CD8-positive, alpha-beta memory T cell (primary cell): ENCODE measurements around the gene CAPZA1. TPM values are rescaled to one million over a fixed set of nuclear protein-coding genes. Genes with fewer than 3 reads are reported as not detected.
A peak's percentile ranks its signal among the peaks of the same experiment; 100 is the strongest.

Experiments
- CTCF ChIA-PET: fragments of 350-600 bp; sonication (Branson Sonifier 250); formaldehyde crosslinking; loops from one replicate; lab custom pipeline; 2021; ENCODE audit warnings: antibody characterized with exemption; lab: Charles Lee
- POLR2A ChIA-PET: fragments of 350-600 bp; sonication (Branson Sonifier 250); formaldehyde crosslinking; loops from one replicate; lab custom pipeline; 2021; ENCODE audit warnings: antibody characterized with exemption; lab: Charles Lee
- DNase-seq, 5 donors: peaks; one replicate each; pipeline versions ENCODE4 v3.0.0 to v3.0.0-alpha.2; 2020 to 2022; ENCODE audit warnings: mixed read lengths in 1 of 5
- H3K27ac ChIP-seq: one replicate; pipeline ENCODE4 v1.7.0; 2013; ENCODE audit warnings: low read depth, mild to moderate bottlenecking, low read length, moderate library complexity
- H3K27me3 ChIP-seq: 2 replicates; pipeline ENCODE4 v1.7.0; 2013; ENCODE audit warnings: low read length, mild to moderate bottlenecking; ENCODE audit not compliant: insufficient read depth, poor library complexity, severe bottlenecking
- H3K36me3 ChIP-seq: 2 replicates; pipeline ENCODE4 v1.7.0; 2013; ENCODE audit warnings: mild to moderate bottlenecking, low read length, moderate library complexity; ENCODE audit not compliant: insufficient read depth
- H3K4me1 ChIP-seq: 2 replicates; pipeline ENCODE4 v1.7.0; 2013; ENCODE audit warnings: mild to moderate bottlenecking, low read length, moderate library complexity; ENCODE audit not compliant: insufficient read depth
- H3K4me3 ChIP-seq: 2 replicates; pipeline ENCODE4 v1.7.0; 2013; ENCODE audit warnings: mild to moderate bottlenecking, low read length
- H3K9me3 ChIP-seq: 2 replicates; pipeline ENCODE4 v1.7.0; 2013; ENCODE audit warnings: mild to moderate bottlenecking, low read length
- H3K27ac Mint-ChIP-seq, 8 donors: one replicate each; pipeline ENCODE4 v1.8.0; 2020 to 2021; ENCODE audit warnings: mixed read lengths in 8 of 8, mild to moderate bottlenecking in 6 of 8, inconsistent platforms in 3 of 8, moderate library complexity in 3 of 8
- H3K27me3 Mint-ChIP-seq, 2 donors: one replicate each; pipeline ENCODE4 v1.8.0; 2020 to 2021; ENCODE audit warnings: mixed read lengths in 2 of 2, mild to moderate bottlenecking in 1 of 2, moderate library complexity in 1 of 2
- H3K36me3 Mint-ChIP-seq, 3 donors: one replicate each; pipeline ENCODE4 v1.8.0; 2020 to 2021; ENCODE audit warnings: mixed read lengths in 3 of 3, inconsistent platforms in 1 of 3, mild to moderate bottlenecking in 1 of 3
- H3K4me1 Mint-ChIP-seq, 3 donors: one replicate each; pipeline ENCODE4 v1.8.0; 2020 to 2021; ENCODE audit warnings: mixed read lengths in 3 of 3, inconsistent platforms in 1 of 3, mild to moderate bottlenecking in 1 of 3
- H3K4me3 Mint-ChIP-seq, 7 donors: one replicate each; pipeline ENCODE4 v1.8.0; 2020 to 2021; ENCODE audit warnings: mixed read lengths in 7 of 7, mild to moderate bottlenecking in 6 of 7, moderate library complexity in 4 of 7, inconsistent platforms in 2 of 7
- H3K9me3 Mint-ChIP-seq, 5 donors: one replicate each; pipeline ENCODE4 v1.8.0; 2020 to 2022; ENCODE audit warnings: mixed read lengths in 5 of 5, mild to moderate bottlenecking in 3 of 5, moderate library complexity in 2 of 5, inconsistent platforms in 1 of 5
- polyA plus RNA-seq: library from polyadenylated mRNA; unstranded; fragments of 300-500 nt; fragmentation: Illumina TruSeq; gene quantifications from one replicate; pipeline ENCODE4 v1.2.3, GENCODE V29; 2021
- total RNA-seq, 2 experiments: library from RNA; stranded (reverse); gene quantifications; one replicate each; pipeline ENCODE4 v1.2.3, GENCODE V29; 2021

The CAPZA1 gene
- total and polyA plus RNA-seq, 3 experiments from 2014 or later = 212 to 266 (median 255) TPM

GRCh38 chr1:112678605-112679004, 59.0 kb downstream of the CAPZA1 start:
- H3K9me3 ChIP-seq = no peaks in the 10 kb centered on the region
- no peaks in the 10 kb centered on the region for H3K27me3 ChIP-seq
- CTCF ChIA-PET = no interaction called here
- peaks cover 42 to 57% (median 54%) of the 10 kb centered on the region in 3 donors for H3K4me1 Mint-ChIP-seq
- H3K36me3 Mint-ChIP-seq = peaks cover 0 to 15% (median 8%) of the 10 kb centered on the region in 3 donors
- H3K9me3 Mint-ChIP-seq = no peaks in the 10 kb centered on the region
- no peak overlapping the region for H3K27ac ChIP-seq
- H3K4me3 Mint-ChIP-seq = peak overlapping the region in 1 of 7 donors; percentile 6
- no peaks in the 10 kb centered on the region for H3K36me3 ChIP-seq
- H3K4me1 ChIP-seq = peaks cover 22% of the 10 kb centered on the region
- no peak overlapping the region for H3K4me3 ChIP-seq
- no peaks in the 10 kb centered on the region for H3K27me3 Mint-ChIP-seq
- no peak for DNase-seq
- H3K27ac Mint-ChIP-seq = peak overlapping the region in 2 of 8 donors; percentile 4 to 64
- POLR2A ChIA-PET = no interaction called here

GRCh38 chr1:112685913-112686312, 66.3 kb downstream of the CAPZA1 start:
- Mint-ChIP-seq H3K36me3 (peaks cover 0 to 38% (median 10%) of the 10 kb centered on the region in 3 donors), H3K9me3 (no peaks in the 10 kb centered on the region), H3K27me3 (no peaks in the 10 kb centered on the region), H3K4me3 (no peak overlapping the region), H3K27ac (no peak overlapping the region), H3K4me1 (peaks cover 14 to 29% (median 18%) of the 10 kb centered on the region in 3 donors)
- Histone ChIP-seq H3K36me3 (peaks cover 11% of the 10 kb centered on the region), H3K27me3 (no peaks in the 10 kb centered on the region), H3K4me3 (no peak overlapping the region), H3K9me3 (no peaks in the 10 kb centered on the region), H3K27ac (no peak overlapping the region), H3K4me1 (no peaks in the 10 kb centered on the region)
- no peak for DNase-seq
- POLR2A ChIA-PET = no interaction called here
- CTCF ChIA-PET = no interaction called here

GRCh38 chr1:112686417-112686816, 66.8 kb downstream of the CAPZA1 start:
- no peak overlapping the region for H3K4me3 ChIP-seq
- no peak for DNase-seq
- CTCF ChIA-PET = no interaction called here
- H3K36me3 Mint-ChIP-seq = peaks cover 0 to 41% (median 10%) of the 10 kb centered on the region in 3 donors
- H3K9me3 ChIP-seq = no peaks in the 10 kb centered on the region
- peaks cover 14 to 29% (median 18%) of the 10 kb centered on the region in 3 donors for H3K4me1 Mint-ChIP-seq
- H3K4me1 ChIP-seq = no peaks in the 10 kb centered on the region
- no peak overlapping the region for H3K27ac ChIP-seq
- no peaks in the 10 kb centered on the region for H3K9me3 Mint-ChIP-seq
- H3K27me3 Mint-ChIP-seq = no peaks in the 10 kb centered on the region
- peak overlapping the region in 4 of 8 donors; percentile 15 to 68 (median 48) for H3K27ac Mint-ChIP-seq
- POLR2A ChIA-PET = no interaction called here
- H3K36me3 ChIP-seq = peaks cover 14% of the 10 kb centered on the region
- no peaks in the 10 kb centered on the region for H3K27me3 ChIP-seq
- H3K4me3 Mint-ChIP-seq = no peak overlapping the region

- Mint-ChIP-seq H3K36me3 (peaks cover 0 to 45% (median 13%) of the 10 kb centered on the region in 3 donors), H3K27ac (peak overlapping the region in 5 of 8 donors; percentile 25 to 70 (median 51)), H3K27me3 (no peaks in the 10 kb centered on the region), H3K4me3 (no peak overlapping the region), H3K4me1 (peaks cover 14 to 29% (median 18%) of the 10 kb centered on the region in 3 donors), H3K9me3 (no peaks in the 10 kb centered on the region)
- ChIA-PET POLR2A (no interaction called here), CTCF (no interaction called here)
- peaks cover 18% of the 10 kb centered on the region for H3K36me3 ChIP-seq
- H3K4me1 ChIP-seq = no peaks in the 10 kb centered on the region
- DNase-seq = no peak
- H3K9me3 ChIP-seq = no peaks in the 10 kb centered on the region
- H3K27ac ChIP-seq = no peak overlapping the region
- no peaks in the 10 kb centered on the region for H3K27me3 ChIP-seq
- H3K4me3 ChIP-seq = no peak overlapping the region
These were observed 67.2 kb downstream of the CAPZA1 start for GRCh38 chr1:112686835-112687234.

- H3K4me3 ChIP-seq = no peak overlapping the region
- no peak overlapping the region for H3K4me3 Mint-ChIP-seq
- ChIA-PET POLR2A (no interaction called here), CTCF (interaction anchor here (1.2 kb wide), 1 partner anchor 186 kb away, joined by 3 read pairs; no protein-coding TSS in a partner anchor)
- peak overlapping the region in 3 of 8 donors; percentile 9 to 68 (median 25) for H3K27ac Mint-ChIP-seq
- peaks cover 0 to 49% (median 18%) of the 10 kb centered on the region in 3 donors for H3K36me3 Mint-ChIP-seq
- no peak overlapping the region for H3K27ac ChIP-seq
- DNase-seq = no peak
- H3K4me1 ChIP-seq = no peaks in the 10 kb centered on the region
- H3K4me1 Mint-ChIP-seq = peaks cover 14 to 27% (median 17%) of the 10 kb centered on the region in 3 donors
- no peaks in the 10 kb centered on the region for H3K27me3 Mint-ChIP-seq
- no peaks in the 10 kb centered on the region for H3K9me3 ChIP-seq
- H3K9me3 Mint-ChIP-seq = no peaks in the 10 kb centered on the region
- H3K27me3 ChIP-seq = no peaks in the 10 kb centered on the region
- peaks cover 19% of the 10 kb centered on the region for H3K36me3 ChIP-seq
These were observed 67.7 kb downstream of the CAPZA1 start for GRCh38 chr1:112687361-112687760.

- Mint-ChIP-seq H3K4me1 (peaks cover 14 to 25% (median 14%) of the 10 kb centered on the region in 3 donors), H3K9me3 (no peaks in the 10 kb centered on the region), H3K36me3 (peaks cover 0 to 52% (median 23%) of the 10 kb centered on the region in 3 donors), H3K4me3 (no peak overlapping the region), H3K27me3 (no peaks in the 10 kb centered on the region), H3K27ac (peak overlapping the region in 5 of 8 donors; percentile 9 to 87 (median 76))
- no peak for DNase-seq
- no peaks in the 10 kb centered on the region for H3K9me3 ChIP-seq
- H3K36me3 ChIP-seq = peaks cover 25% of the 10 kb centered on the region
- ChIA-PET CTCF (interaction anchor here (1.2 kb wide), 1 partner anchor 187 kb away, joined by 3 read pairs; no protein-coding TSS in a partner anchor), POLR2A (no interaction called here)
- H3K4me3 ChIP-seq = no peak overlapping the region
- no peaks in the 10 kb centered on the region for H3K27me3 ChIP-seq
- no peaks in the 10 kb centered on the region for H3K4me1 ChIP-seq
- no peak overlapping the region for H3K27ac ChIP-seq
These were observed 68.3 kb downstream of the CAPZA1 start for GRCh38 chr1:112687785-112688496.

GRCh38 chr1:112688781-112689193, 69.2 kb downstream of the CAPZA1 start:
- Mint-ChIP-seq H3K36me3 (peaks cover 0 to 55% (median 22%) of the 10 kb centered on the region in 3 donors), H3K4me1 (peaks cover 14 to 25% (median 14%) of the 10 kb centered on the region in 3 donors), H3K4me3 (no peak overlapping the region), H3K27ac (peak overlapping the region in 3 of 8 donors; percentile 76 to 87 (median 77)), H3K27me3 (no peaks in the 10 kb centered on the region), H3K9me3 (no peaks in the 10 kb centered on the region)
- ChIA-PET CTCF (no interaction called here), POLR2A (no interaction called here)
- H3K9me3 ChIP-seq = no peaks in the 10 kb centered on the region
- peaks cover 27% of the 10 kb centered on the region for H3K36me3 ChIP-seq
- no peak for DNase-seq
- H3K4me3 ChIP-seq = no peak overlapping the region
- H3K27ac ChIP-seq = no peak overlapping the region
- H3K4me1 ChIP-seq = no peaks in the 10 kb centered on the region
- H3K27me3 ChIP-seq = no peaks in the 10 kb centered on the region

- no peak for DNase-seq
- Histone ChIP-seq H3K4me1 (no peaks in the 10 kb centered on the region), H3K4me3 (no peak overlapping the region), H3K9me3 (no peaks in the 10 kb centered on the region), H3K36me3 (peaks cover 27% of the 10 kb centered on the region), H3K27me3 (no peaks in the 10 kb centered on the region), H3K27ac (no peak overlapping the region)
- ChIA-PET CTCF (no interaction called here), POLR2A (no interaction called here)
- no peak overlapping the region for H3K4me3 Mint-ChIP-seq
- peaks cover 0 to 60% (median 22%) of the 10 kb centered on the region in 3 donors for H3K36me3 Mint-ChIP-seq
- no peaks in the 10 kb centered on the region for H3K9me3 Mint-ChIP-seq
- H3K4me1 Mint-ChIP-seq = peaks cover 14 to 25% (median 14%) of the 10 kb centered on the region in 3 donors
- peak overlapping the region in 1 of 8 donors; percentile 9 for H3K27ac Mint-ChIP-seq
- no peaks in the 10 kb centered on the region for H3K27me3 Mint-ChIP-seq
These were observed 69.7 kb downstream of the CAPZA1 start for GRCh38 chr1:112689196-112689841.
